ENCODE results near the gene ACTRT3. TPM values are rescaled to one million over a fixed set of nuclear protein-coding genes. Genes with fewer than 3 reads are reported as not detected.

Gene ACTRT3
- total and polyA plus RNA-seq, 2 of the 13 experiments (the other 11 are each of a cell fraction or from before 2014, with no cell fraction given): 0.42 to 0.97 TPM

- TF ChIP-seq ZNF235 (CRISPR knock-in tag; IDR thresholded peaks at IDR 0.05; ENCODE audit: borderline replicate concordance) (peak; percentile 93), SAFB2 (CRISPR knock-in tag; IDR thresholded peaks at IDR 0.05; ENCODE audit: borderline replicate concordance, low read depth) (0 out of 2 replicates have a peak, but pooled peaks have one; percentile 67), ZNF724P (CRISPR knock-in tag; IDR thresholded peaks at IDR 0.05; ENCODE audit: borderline replicate concordance) (no peak), TFE3 (CRISPR knock-in tag; IDR thresholded peaks at IDR 0.05) (no peak), NKX3-1 (CRISPR knock-in tag; IDR thresholded peaks at IDR 0.05) (peak; percentile 73; the same call in 1 of the 2 replicates), ZNF850 (CRISPR knock-in tag; conservative IDR thresholded peaks at IDR 0.05) (peak; percentile 73; the same call in 1 of the 2 replicates), ZNF263 (CRISPR knock-in tag; IDR thresholded peaks at IDR 0.05) (peak; percentile 53), U2AF2 (IDR thresholded peaks at IDR 0.05; ENCODE audit: low read depth, low read length) (no peak), ZNF460 (CRISPR knock-in tag; IDR thresholded peaks at IDR 0.05; ENCODE audit: borderline replicate concordance) (no peak), ZNF576 (CRISPR knock-in tag; IDR thresholded peaks at IDR 0.05) (no peak), MIXL1 (CRISPR knock-in tag; IDR thresholded peaks at IDR 0.05) (peak; percentile 65), CBFB (CRISPR knock-in tag; IDR thresholded peaks at IDR 0.05) (peak; percentile 63), ZNF552 (CRISPR knock-in tag; IDR thresholded peaks at IDR 0.05; ENCODE audit: borderline replicate concordance) (no peak), ZNF101 (CRISPR knock-in tag; IDR thresholded peaks at IDR 0.05; ENCODE audit: borderline replicate concordance, low read depth) (no peak), ZNF3 (CRISPR knock-in tag; IDR thresholded peaks at IDR 0.05) (no peak), FOXP1 (IDR thresholded peaks at IDR 0.05) (no peak), FOXP1 (CRISPR knock-in tag; IDR thresholded peaks at IDR 0.05) (no peak), KLF15 (CRISPR knock-in tag; IDR thresholded peaks at IDR 0.05; ENCODE audit: borderline replicate concordance) (0 out of 2 replicates have a peak, but pooled peaks have one; percentile 69), ZNF652 (CRISPR knock-in tag; IDR thresholded peaks at IDR 0.05; ENCODE audit: borderline replicate concordance, low read depth) (no peak), ZC3H13 (CRISPR knock-in tag; IDR thresholded peaks at IDR 0.05) (peak; percentile 77; the same call in 1 of the 2 replicates), HIVEP1 (CRISPR knock-in tag; IDR thresholded peaks at IDR 0.05) (peak; percentile 92), ZNF33B (CRISPR knock-in tag; IDR thresholded peaks at IDR 0.05) (peak; percentile 85), ELF1 (CRISPR knock-in tag; IDR thresholded peaks at IDR 0.05) (peak; percentile 69), SIN3A (IDR thresholded peaks at IDR 0.05; ENCODE audit: borderline replicate concordance, low read depth, low read length) (peak; percentile 66; the same call in 1 of the 2 replicates), ZNF83 (CRISPR knock-in tag; IDR thresholded peaks at IDR 0.05; ENCODE audit: borderline replicate concordance) (no peak), NFATC3 (CRISPR knock-in tag; IDR thresholded peaks at IDR 0.05) (no peak; the same call in 1 of the 2 replicates), HOXA3 (CRISPR knock-in tag; IDR thresholded peaks at IDR 0.05) (peak; percentile 97), CHD2 (IDR thresholded peaks at IDR 0.05; ENCODE audit: low read depth, low read length) (peak; percentile 34; the same call in 1 of the 2 replicates), FOSL2 (CRISPR knock-in tag; IDR thresholded peaks at IDR 0.05) (peak; percentile 58; the same call in 1 of the 2 replicates)
Measured at GRCh38 chr3:169772897-169773816, 3.8 kb upstream of the ACTRT3 start, which contains the start of gene MYNN (continued).
